Lower lobe of right lung (tissue), 2 donors: ENCODE measurements around the gene FIGLA. TPM values are rescaled to one million over a fixed set of nuclear protein-coding genes. Genes with fewer than 3 reads are reported as not detected.

ENCODE experiments used
- ATAC-seq, 2 donors: fragments of 200-7000 bp; cut with Tn5 transposase; one replicate each; pipeline ENCODE4 v1.9.1; 2020 to 2022; ENCODE audit warnings: mild to moderate bottlenecking in 2 of 2, moderate library complexity in 2 of 2
- DNase-seq: peaks from one replicate; pipeline ENCODE4 v3.0.0-alpha.2; 2020
- H3K27ac ChIP-seq: fragments of 200-600 bp; one replicate; pipeline ENCODE4 v1.8.0; 2022
- H3K27me3 ChIP-seq: fragments of 200-600 bp; one replicate; pipeline ENCODE4 v1.8.0; 2022; ENCODE audit warnings: low read depth
- H3K36me3 ChIP-seq: fragments of 200-600 bp; one replicate; pipeline ENCODE4 v1.8.0; 2022; ENCODE audit warnings: mild to moderate bottlenecking
- H3K4me1 ChIP-seq: fragments of 200-600 bp; one replicate; pipeline ENCODE4 v1.8.0; 2022
- H3K4me3 ChIP-seq: fragments of 200-600 bp; one replicate; pipeline ENCODE4 v1.8.0; 2022; ENCODE audit warnings: mild to moderate bottlenecking
- H3K9me3 ChIP-seq: fragments of 200-600 bp; one replicate; pipeline ENCODE4 v1.8.0; 2022
- CTCF ChIP-seq: fragments of 200-600 bp; IDR thresholded peaks from one replicate; pipeline ENCODE4 v1.8.0; 2022; ENCODE audit warnings: antibody characterized with exemption, mild to moderate bottlenecking
- intact Hi-C: fragments of 100-400 bp; cut with DNase I; formaldehyde crosslinking; loops from one replicate; pipeline ENCODE4 v1.11.0; 2022
- total RNA-seq: library from RNA; stranded (reverse); fragmentation: NEBNext Ultra II Directional; extraction: Animal tissue kit (Norgen Biotek cat#: 25700); gene quantifications from one replicate; pipeline ENCODE4 v1.2.1, GENCODE V29; 2021
- donor health status: DM: no; HTN: yes; CAD: no; lungs with severe emphysema.

FIGLA gene
- total RNA-seq, 1 donor from 2014 or later, result not detected

GRCh38 chr2:70779491-70779890, 11.0 kb downstream of the FIGLA start:
- ATAC-seq (no peak), DNase-seq (no peak)
- H3K4me1 ChIP-seq, result no peaks in the 10 kb centered on the region
- H3K27me3 ChIP-seq, result peaks cover 5% of the 10 kb centered on the region
- H3K9me3 ChIP-seq, result no peaks in the 10 kb centered on the region
- intact Hi-C loops, result no loop called here
- H3K4me3 ChIP-seq, result no peak overlapping the region
- no peak overlapping the region for H3K27ac ChIP-seq
- no peaks in the 10 kb centered on the region for H3K36me3 ChIP-seq
- no peak for TF ChIP-seq CTCF

- H3K27ac ChIP-seq, result no peak overlapping the region
- no peak for DNase-seq
- H3K36me3 ChIP-seq, result no peaks in the 10 kb centered on the region
- intact Hi-C loops, result no loop called here
- H3K9me3 ChIP-seq, result no peaks in the 10 kb centered on the region
- H3K4me3 ChIP-seq, result no peak overlapping the region
- no peak for TF ChIP-seq CTCF
- no peak for ATAC-seq
- no peaks in the 10 kb centered on the region for H3K4me1 ChIP-seq
- peaks cover 6% of the 10 kb centered on the region for H3K27me3 ChIP-seq
Observed at GRCh38 chr2:70778676-70779075, 11.8 kb downstream of the FIGLA start.

- no peak for DNase-seq
- intact Hi-C loops, result no loop called here
- Histone ChIP-seq H3K4me3 (no peak overlapping the region), H3K27me3 (peaks cover 11% of the 10 kb centered on the region), H3K9me3 (no peaks in the 10 kb centered on the region), H3K27ac (no peak overlapping the region), H3K4me1 (no peaks in the 10 kb centered on the region), H3K36me3 (no peaks in the 10 kb centered on the region)
- ATAC-seq, result no peak
- no peak for TF ChIP-seq CTCF
Observed at GRCh38 chr2:70777450-70777849, 13.0 kb downstream of the FIGLA start.

GRCh38 chr2:70776266-70776665, 14.2 kb downstream of the FIGLA start:
- TF ChIP-seq CTCF, result no peak
- H3K27me3 ChIP-seq, result peaks cover 11% of the 10 kb centered on the region
- intact Hi-C loops, result no loop called here

GRCh38 chr2:70775141-70775540, 15.3 kb downstream of the FIGLA start:
- no peak for DNase-seq
- Histone ChIP-seq H3K27me3 (peaks cover 12% of the 10 kb centered on the region), H3K4me1 (no peaks in the 10 kb centered on the region), H3K27ac (no peak overlapping the region), H3K36me3 (no peaks in the 10 kb centered on the region), H3K4me3 (no peak overlapping the region), H3K9me3 (no peaks in the 10 kb centered on the region)
- intact Hi-C loops, result no loop called here
- no peak for TF ChIP-seq CTCF
- no peak for ATAC-seq

More at GRCh38 chr2:70776266-70776665, 14.2 kb downstream of the FIGLA start:
- no peak for ATAC-seq
- H3K4me1 ChIP-seq, result no peaks in the 10 kb centered on the region
- no peaks in the 10 kb centered on the region for H3K36me3 ChIP-seq
- no peaks in the 10 kb centered on the region for H3K9me3 ChIP-seq
- no peak overlapping the region for H3K27ac ChIP-seq
- DNase-seq, result no peak
- H3K4me3 ChIP-seq, result no peak overlapping the region
